Forelimb muscle (tissue), 1 donor: ENCODE data around the gene CCDC177. TPM values are rescaled to one million over a fixed set of nuclear protein-coding genes. Genes with fewer than 3 reads are reported as not detected.
"Not testable (repeated sequence)": the region's sequence is repeated elsewhere in the genome, so short reads cannot be mapped to it uniquely, and the experiment has no call there.

Experiments
- DNase-seq: peaks from one replicate; pipeline ENCODE4 v3.0.0-alpha.2; 2013; ENCODE audit warnings: low read depth
- polyA plus RNA-seq: library from polyadenylated mRNA; unstranded; fragments of 120-200 nt; gene quantifications from one replicate; pipeline ENCODE4 v1.2.1, GENCODE V29; 2013; ENCODE audit not compliant: insufficient read length

CCDC177 gene
- polyA plus RNA-seq, 1 donor = not detected

GRCh38 chr14:69600304-69600891 lies 25.7 kb upstream of the CCDC177 start:
- no peak for DNase-seq

GRCh38 chr14:69599431-69599830 lies 24.8 kb upstream of the CCDC177 start:
- DNase-seq = not testable (repeated sequence)

GRCh38 chr14:69595336-69595735 lies 20.7 kb upstream of the CCDC177 start:
- DNase-seq = no peak

- DNase-seq = no peak
These were observed 20.2 kb upstream of the CCDC177 start for GRCh38 chr14:69594846-69595245.

GRCh38 chr14:69593018-69593677 lies 18.5 kb upstream of the CCDC177 start:
- DNase-seq = peak; percentile 36

GRCh38 chr14:69591317-69591716 lies 16.6 kb upstream of the CCDC177 start:
- no peak for DNase-seq

GRCh38 chr14:69587389-69587788 lies 12.7 kb upstream of the CCDC177 start:
- no peak for DNase-seq

- no peak for DNase-seq
These were observed 11.7 kb upstream of the CCDC177 start for GRCh38 chr14:69586404-69586803.

- DNase-seq = no peak
These were observed 9.7 kb upstream of the CCDC177 start for GRCh38 chr14:69584389-69584788.

GRCh38 chr14:69582829-69583228 lies 8.2 kb upstream of the CCDC177 start:
- DNase-seq = no peak

- DNase-seq = no peak
These were observed 7.5 kb upstream of the CCDC177 start for GRCh38 chr14:69582212-69582611.

GRCh38 chr14:69581316-69581935 lies 6.8 kb upstream of the CCDC177 start:
- no peak for DNase-seq

- DNase-seq = no peak
These were observed 5.4 kb upstream of the CCDC177 start for GRCh38 chr14:69580009-69580577.

- no peak for DNase-seq
These were observed 4.8 kb upstream of the CCDC177 start for GRCh38 chr14:69579476-69579875.

- no peak for DNase-seq
These were observed 254 bp upstream of the CCDC177 start for GRCh38 chr14:69574954-69575295.

- DNase-seq = no peak
These were observed 824 bp downstream of the CCDC177 start for GRCh38 chr14:69573831-69574262.

GRCh38 chr14:69573205-69573830 lies 1.4 kb downstream of the CCDC177 start:
- DNase-seq = no peak

- DNase-seq = no peak
These were observed 1.9 kb downstream of the CCDC177 start for GRCh38 chr14:69572841-69573135.

GRCh38 chr14:69572030-69572840 lies 2.4 kb downstream of the CCDC177 start:
- DNase-seq = no peak

- DNase-seq = no peak
These were observed 3.1 kb downstream of the CCDC177 start for GRCh38 chr14:69571449-69572029.

- no peak for DNase-seq
These were observed 3.8 kb downstream of the CCDC177 start for GRCh38 chr14:69570836-69571330.
